SIG-M5 treated with dmso at 0.1 percent for 504 hours (cell line): ENCODE results near the gene CBFA2T3.
"Not testable (repeated sequence)": the region's sequence is repeated elsewhere in the genome, so short reads cannot be mapped to it uniquely, and the experiment has no call there.

Experiments used
- DNase-seq: peaks from one replicate; lab custom pipeline; 2025; ENCODE audit not compliant: unreplicated experiment; lab: John Stamatoyannopoulos, UW

The CBFA2T3 gene

GRCh38 chr16:88894681-88895300 is 82.2 kb downstream of the CBFA2T3 start:
- DNase-seq = no peak

GRCh38 chr16:88894266-88894665 is 82.7 kb downstream of the CBFA2T3 start:
- not testable (repeated sequence) for DNase-seq

- DNase-seq = no peak
These were observed 83.7 kb downstream of the CBFA2T3 start for GRCh38 chr16:88893127-88893968.

GRCh38 chr16:88892065-88892464 is 84.9 kb downstream of the CBFA2T3 start:
- no peak for DNase-seq

GRCh38 chr16:88891083-88891482 is 85.9 kb downstream of the CBFA2T3 start:
- DNase-seq = no peak

- DNase-seq = not testable (repeated sequence)
These were observed 87.2 kb downstream of the CBFA2T3 start for GRCh38 chr16:88889702-88890352.

- DNase-seq = no peak
These were observed 88.3 kb downstream of the CBFA2T3 start for GRCh38 chr16:88888461-88889387.

- DNase-seq = no peak
These were observed 89.0 kb downstream of the CBFA2T3 start for GRCh38 chr16:88888057-88888456.

- DNase-seq = no peak
These were observed 90.0 kb downstream of the CBFA2T3 start for GRCh38 chr16:88886845-88887521.

GRCh38 chr16:88886420-88886844 is 90.6 kb downstream of the CBFA2T3 start:
- DNase-seq = no peak

GRCh38 chr16:88885693-88886280 is 91.2 kb downstream of the CBFA2T3 start:
- no peak for DNase-seq

- no peak for DNase-seq
These were observed 92.3 kb downstream of the CBFA2T3 start for GRCh38 chr16:88884569-88885271.

- DNase-seq = no peak
These were observed 93.1 kb downstream of the CBFA2T3 start for GRCh38 chr16:88883946-88884345.

GRCh38 chr16:88883117-88883895 is 93.7 kb downstream of the CBFA2T3 start:
- no peak for DNase-seq

- DNase-seq = peak; percentile 36
These were observed 94.5 kb downstream of the CBFA2T3 start for GRCh38 chr16:88882358-88883030.

GRCh38 chr16:88881675-88882357 is 95.2 kb downstream of the CBFA2T3 start:
- DNase-seq = no peak

GRCh38 chr16:88881007-88881615 is 95.9 kb downstream of the CBFA2T3 start:
- no peak for DNase-seq
